Measurements from ENCODE around the gene XRCC4. TPM values are rescaled to one million over a fixed set of nuclear protein-coding genes. Genes with fewer than 3 reads are reported as not detected.

XRCC4 gene
- total RNA-seq, 1 donor: 8.0 TPM

DNA sequence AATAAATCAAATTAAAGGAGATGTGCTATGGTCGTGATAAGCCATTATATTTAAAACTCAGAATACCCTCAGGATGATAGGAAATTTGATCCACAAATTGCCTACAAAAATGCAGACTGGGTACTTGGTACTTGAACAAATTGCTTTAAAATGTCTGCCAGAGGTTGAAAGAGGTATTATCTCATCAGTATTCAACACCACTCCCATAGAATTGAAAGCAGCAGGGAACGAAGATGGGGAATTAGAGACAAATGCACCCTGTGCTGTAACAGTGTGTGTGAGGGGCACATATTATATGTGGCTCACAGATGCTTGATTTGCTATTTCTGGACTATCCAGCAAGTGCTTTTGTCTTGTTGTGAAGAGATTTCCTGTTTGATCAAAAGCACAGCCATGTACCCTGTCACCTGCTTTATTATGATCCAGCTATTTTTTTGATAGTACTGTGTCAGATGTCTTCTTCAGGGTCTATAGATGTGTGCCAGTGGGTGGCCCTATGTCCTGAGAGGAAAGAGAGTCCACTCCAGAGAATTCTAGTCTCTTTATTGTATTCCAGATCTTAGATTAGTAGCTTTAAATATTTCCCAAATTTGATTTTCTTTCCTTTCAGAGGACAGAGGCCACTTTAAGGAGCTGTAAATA, 120.1 kb downstream of the XRCC4 start:
- no peak overlapping the region for H3K27ac ChIP-seq (ENCODE audit: low read depth, low read length)
- no peak for TF ChIP-seq CTCF (IDR thresholded peaks at IDR 0.05; ENCODE audit: extremely low read depth, low read depth, low read length)
- H4K20me1 ChIP-seq (ENCODE audit: insufficient read depth, low read length): no peaks in the 10 kb centered on the region
- DNase-seq (ENCODE audit: insufficient read length, low spot score, missing footprints): no peak
- H3K36me3 ChIP-seq (ENCODE audit: insufficient read depth, low read length): no peaks in the 10 kb centered on the region
- H2AFZ ChIP-seq (ENCODE audit: low read length): no peak overlapping the region
- H3K9me3 ChIP-seq (ENCODE audit: low read depth, low read length): no peaks in the 10 kb centered on the region
- H3K27me3 ChIP-seq (ENCODE audit: insufficient read depth, low read length): no peaks in the 10 kb centered on the region
- no peaks in the 10 kb centered on the region for H3K4me1 ChIP-seq (ENCODE audit: insufficient read depth, low read length)
- H3K79me2 ChIP-seq (ENCODE audit: insufficient read depth, low read length): no peaks in the 10 kb centered on the region
- no peak overlapping the region for H3K4me3 ChIP-seq (ENCODE audit: insufficient read depth, low read length)
- H3K4me2 ChIP-seq (ENCODE audit: insufficient read depth, low read length): no peak overlapping the region

DNA sequence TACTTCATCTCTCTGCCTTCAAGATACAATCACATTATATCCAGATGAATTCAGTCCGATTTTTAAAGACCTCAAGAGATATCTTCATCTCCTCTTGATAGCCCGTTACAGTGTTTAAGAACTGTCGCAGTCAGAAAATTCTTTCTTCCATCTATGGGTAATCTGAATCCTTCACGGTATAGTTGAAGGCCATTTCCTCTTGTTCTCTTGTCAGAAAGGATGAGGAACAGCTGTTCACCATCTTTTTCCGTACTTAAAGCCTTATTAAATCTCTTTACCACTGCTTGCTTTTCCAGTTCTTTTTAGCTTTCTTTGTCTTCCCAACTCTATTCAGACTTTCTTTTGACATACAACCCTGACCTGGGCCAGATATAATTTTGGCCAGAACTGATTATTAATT, 121.8 kb downstream of the XRCC4 start:
- DNase-seq (ENCODE audit: insufficient read length, low spot score, missing footprints): no peak
- Histone ChIP-seq H3K79me2 (ENCODE audit: insufficient read depth, low read length) (no peaks in the 10 kb centered on the region), H4K20me1 (ENCODE audit: insufficient read depth, low read length) (no peaks in the 10 kb centered on the region), H3K4me2 (ENCODE audit: insufficient read depth, low read length) (no peak overlapping the region), H3K4me3 (ENCODE audit: insufficient read depth, low read length) (no peak overlapping the region), H2AFZ (ENCODE audit: low read length) (no peak overlapping the region), H3K27me3 (ENCODE audit: insufficient read depth, low read length) (no peaks in the 10 kb centered on the region), H3K27ac (ENCODE audit: low read depth, low read length) (no peak overlapping the region), H3K9me3 (ENCODE audit: low read depth, low read length) (no peaks in the 10 kb centered on the region), H3K4me1 (ENCODE audit: insufficient read depth, low read length) (no peaks in the 10 kb centered on the region), H3K36me3 (ENCODE audit: insufficient read depth, low read length) (no peaks in the 10 kb centered on the region)
- no peak for TF ChIP-seq CTCF (IDR thresholded peaks at IDR 0.05; ENCODE audit: extremely low read depth, low read depth, low read length)

DNA sequence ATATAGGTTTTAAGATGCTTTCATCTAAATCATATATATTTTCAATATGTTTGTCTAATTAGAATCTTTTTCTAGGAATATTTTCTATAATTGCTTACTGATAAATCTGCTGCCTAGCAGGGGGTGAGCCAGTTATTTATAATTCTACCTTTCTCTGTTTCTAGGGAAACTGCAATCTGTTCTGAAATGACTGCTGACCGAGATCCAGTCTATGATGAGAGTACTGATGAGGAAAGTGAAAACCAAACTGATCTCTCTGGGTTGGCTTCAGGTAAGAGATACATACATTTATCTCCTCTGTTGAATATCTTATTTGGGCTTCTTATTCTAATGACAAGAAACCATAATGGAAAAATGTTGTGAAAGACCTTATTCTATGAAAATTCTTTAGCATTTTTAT, 127.3 kb downstream of the XRCC4 start:
- no peaks in the 10 kb centered on the region for H3K4me1 ChIP-seq (ENCODE audit: insufficient read depth, low read length)
- no peaks in the 10 kb centered on the region for H3K9me3 ChIP-seq (ENCODE audit: low read depth, low read length)
- TF ChIP-seq CTCF (IDR thresholded peaks at IDR 0.05; ENCODE audit: extremely low read depth, low read depth, low read length): no peak
- no peak for DNase-seq (ENCODE audit: insufficient read length, low spot score, missing footprints)
- no peak overlapping the region for H2AFZ ChIP-seq (ENCODE audit: low read length)
- H3K27ac ChIP-seq (ENCODE audit: low read depth, low read length): no peak overlapping the region
- no peak overlapping the region for H3K4me3 ChIP-seq (ENCODE audit: insufficient read depth, low read length)
- no peak overlapping the region for H3K4me2 ChIP-seq (ENCODE audit: insufficient read depth, low read length)
- no peaks in the 10 kb centered on the region for H3K36me3 ChIP-seq (ENCODE audit: insufficient read depth, low read length)
- no peaks in the 10 kb centered on the region for H3K79me2 ChIP-seq (ENCODE audit: insufficient read depth, low read length)
- no peaks in the 10 kb centered on the region for H3K27me3 ChIP-seq (ENCODE audit: insufficient read depth, low read length)
- H4K20me1 ChIP-seq (ENCODE audit: insufficient read depth, low read length): no peaks in the 10 kb centered on the region

DNA sequence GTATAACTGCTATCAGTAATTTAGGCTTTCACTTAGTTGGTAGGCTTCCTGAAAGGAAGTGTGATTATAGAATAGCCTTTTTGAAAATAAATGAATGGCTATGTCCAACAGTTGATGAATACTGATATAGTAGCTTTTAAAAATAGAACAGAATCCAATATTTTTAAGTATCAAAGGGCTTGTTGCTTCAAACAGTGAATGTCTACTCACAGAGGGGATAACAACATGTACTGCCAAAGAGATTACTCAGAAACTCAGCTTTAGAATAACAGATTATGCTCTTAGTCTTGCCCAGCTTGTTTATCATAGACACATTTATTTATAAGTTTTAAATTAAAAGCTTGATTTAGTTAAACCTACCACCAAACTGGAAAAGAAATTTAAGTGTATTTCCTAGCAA, 132.6 kb downstream of the XRCC4 start:
- no peaks in the 10 kb centered on the region for H4K20me1 ChIP-seq (ENCODE audit: insufficient read depth, low read length)
- TF ChIP-seq CTCF (IDR thresholded peaks at IDR 0.05; ENCODE audit: extremely low read depth, low read depth, low read length): no peak
- no peak overlapping the region for H3K4me3 ChIP-seq (ENCODE audit: insufficient read depth, low read length)
- DNase-seq (ENCODE audit: insufficient read length, low spot score, missing footprints): no peak
- no peak overlapping the region for H3K4me2 ChIP-seq (ENCODE audit: insufficient read depth, low read length)
- no peak overlapping the region for H3K27ac ChIP-seq (ENCODE audit: low read depth, low read length)
- H3K4me1 ChIP-seq (ENCODE audit: insufficient read depth, low read length): no peaks in the 10 kb centered on the region
- H3K27me3 ChIP-seq (ENCODE audit: insufficient read depth, low read length): no peaks in the 10 kb centered on the region
- no peaks in the 10 kb centered on the region for H3K79me2 ChIP-seq (ENCODE audit: insufficient read depth, low read length)
- no peak overlapping the region for H2AFZ ChIP-seq (ENCODE audit: low read length)
- no peaks in the 10 kb centered on the region for H3K9me3 ChIP-seq (ENCODE audit: low read depth, low read length)
- no peaks in the 10 kb centered on the region for H3K36me3 ChIP-seq (ENCODE audit: insufficient read depth, low read length)
